ENCODE measurements around the gene PPP2R5C.

The PPP2R5C gene

DNA sequence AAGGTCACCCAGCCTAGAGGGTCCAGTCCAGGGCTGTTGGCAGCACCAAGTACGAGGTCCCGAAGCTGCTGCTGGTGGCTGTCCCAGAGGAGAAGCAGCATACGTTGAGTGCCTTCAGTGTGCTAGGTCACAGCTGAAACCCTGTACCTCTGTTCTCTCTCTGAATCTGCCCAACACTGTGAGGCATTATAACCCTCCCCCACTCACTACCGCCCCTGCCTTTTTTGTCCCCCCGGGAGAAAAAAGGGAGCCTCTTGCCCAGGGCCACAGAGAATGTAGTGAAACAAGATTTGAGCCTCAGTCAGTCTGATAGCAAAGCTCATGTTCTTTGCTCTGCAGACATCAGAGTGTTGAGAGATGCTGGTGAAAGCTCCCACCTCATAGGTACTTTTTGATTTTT lies 53.4 kb downstream of the PPP2R5C start:
- FAIRE-seq (no peak), DNase-seq (ENCODE audit: low spot score) (no peak)

DNA sequence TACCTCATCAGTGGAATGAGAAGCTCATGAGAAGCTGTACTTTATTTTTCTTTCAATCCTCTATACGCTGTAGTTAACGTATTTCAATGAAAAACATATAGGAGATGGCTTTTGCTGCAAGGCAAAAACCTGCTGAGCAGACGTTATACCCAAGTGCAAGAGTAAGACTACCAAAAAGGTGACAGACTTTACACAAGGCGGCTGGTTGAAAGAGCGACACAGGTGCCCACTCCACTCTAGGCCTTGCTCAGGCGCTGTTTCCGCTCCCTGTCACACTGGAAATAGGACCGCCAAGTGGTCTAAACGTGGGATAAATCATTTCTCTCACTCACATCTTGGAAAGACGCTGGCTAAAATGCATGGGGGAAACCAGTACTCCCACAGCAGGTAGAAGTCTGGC lies 54.5 kb downstream of the PPP2R5C start:
- FAIRE-seq (no peak), DNase-seq (ENCODE audit: low spot score) (no peak)

DNA sequence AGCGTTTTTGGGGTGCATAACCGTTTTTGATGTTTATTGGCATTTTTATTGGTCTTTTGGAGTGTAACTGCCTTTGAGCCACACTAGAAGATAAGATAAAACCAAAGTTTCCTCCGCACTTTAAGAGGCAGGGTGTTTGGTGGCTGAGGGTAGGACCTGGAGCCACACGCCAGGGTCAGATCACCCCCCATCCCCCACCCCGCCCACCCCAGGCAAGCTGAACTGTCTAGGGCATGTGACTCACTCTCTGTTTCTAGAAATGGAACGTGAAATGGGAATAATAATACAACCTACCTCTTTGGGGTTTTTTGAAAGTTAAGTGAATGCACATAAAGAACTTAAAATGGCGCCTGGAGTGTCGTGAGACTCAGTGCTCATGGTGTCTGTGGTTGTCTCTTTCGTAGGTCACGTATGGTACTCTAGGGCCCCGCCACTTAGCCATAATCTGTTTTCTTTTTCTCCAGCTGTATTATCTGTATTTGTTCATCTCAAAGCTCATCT lies 56.0 kb downstream of the PPP2R5C start:
- DNase-seq (ENCODE audit: low spot score) (no peak), FAIRE-seq (no peak)

DNA sequence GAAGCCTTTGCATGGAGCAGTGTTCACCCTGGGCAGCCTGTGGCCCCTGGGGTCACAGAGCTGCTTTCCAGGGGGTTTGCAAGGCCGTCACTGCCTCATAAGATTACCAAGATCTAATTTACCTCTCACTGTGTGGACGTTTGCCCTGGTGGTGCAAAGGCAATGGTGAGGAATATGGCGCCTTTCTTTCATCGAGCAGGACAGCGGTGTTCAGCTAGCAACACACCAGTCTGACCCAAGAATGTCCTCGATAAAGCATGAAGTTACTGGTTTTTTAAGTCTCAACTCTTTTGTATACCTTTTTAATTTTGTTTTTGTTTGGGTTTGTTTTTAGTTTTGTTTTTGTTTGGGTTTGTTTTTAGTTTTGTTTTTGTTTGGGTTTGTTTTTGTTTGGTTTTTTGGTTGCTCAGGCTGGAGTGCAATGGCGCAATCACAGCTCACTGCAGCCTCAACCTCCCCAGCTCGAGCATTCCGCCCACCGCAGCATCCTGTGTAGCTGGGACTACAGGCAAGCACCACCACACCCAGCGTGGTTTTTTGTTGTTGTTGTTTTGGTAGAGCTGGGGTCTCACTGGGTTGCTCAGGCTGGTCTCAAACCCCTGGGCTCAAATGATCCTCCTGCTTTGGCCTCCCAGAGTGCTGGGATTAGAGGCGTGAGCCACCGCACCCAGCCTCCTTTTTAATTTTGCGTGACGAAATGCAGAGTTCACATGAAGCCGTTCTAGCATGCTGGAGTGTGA lies 57.9 kb downstream of the PPP2R5C start:
- DNase-seq (ENCODE audit: low spot score) (no peak), FAIRE-seq (no peak)

DNA sequence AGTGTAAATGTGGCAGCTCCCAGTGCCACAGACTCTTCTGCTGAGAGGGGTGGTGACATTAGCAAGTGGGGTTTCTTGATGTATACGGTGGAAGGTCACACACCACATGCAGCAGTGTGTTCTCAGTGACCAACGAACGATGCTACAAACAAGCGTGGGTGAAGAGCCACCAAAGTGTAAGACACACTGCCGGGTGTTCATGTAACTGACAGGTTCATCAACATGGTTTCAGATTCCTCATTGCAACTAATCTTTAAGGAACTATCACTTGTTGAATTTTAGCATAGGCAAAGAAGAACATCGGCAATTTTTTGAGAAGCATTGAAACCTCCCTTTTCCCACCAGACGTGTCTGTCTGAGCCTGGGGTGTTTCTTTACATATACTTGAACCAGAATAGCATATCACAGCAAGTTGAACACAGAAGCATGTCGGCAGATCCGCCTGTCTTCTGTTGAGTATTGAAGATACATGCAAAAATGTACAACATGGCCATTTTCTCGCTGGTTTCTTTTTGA lies 58.8 kb downstream of the PPP2R5C start:
- FAIRE-seq (no peak), DNase-seq (ENCODE audit: low spot score) (no peak)

DNA sequence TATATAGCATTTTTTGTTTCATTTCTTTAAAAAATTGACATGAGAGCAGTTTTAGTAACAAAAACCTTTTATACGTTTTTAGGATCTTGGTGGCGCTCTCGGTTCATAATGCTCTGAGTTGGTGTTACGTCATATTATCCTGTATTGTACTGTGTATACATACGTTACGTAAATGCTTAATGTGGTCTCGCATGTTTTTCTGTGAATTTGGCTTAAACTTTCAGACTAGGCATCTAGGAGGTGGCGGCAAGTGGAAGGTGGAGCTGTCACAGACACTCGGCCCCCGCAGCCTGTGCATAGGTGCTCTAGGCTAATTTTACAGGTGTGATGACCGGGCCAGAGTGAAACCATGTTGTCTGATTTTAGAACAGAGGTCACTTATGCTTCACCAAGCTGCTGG lies 60.0 kb downstream of the PPP2R5C start:
- FAIRE-seq (no peak), DNase-seq (ENCODE audit: low spot score) (no peak)

DNA sequence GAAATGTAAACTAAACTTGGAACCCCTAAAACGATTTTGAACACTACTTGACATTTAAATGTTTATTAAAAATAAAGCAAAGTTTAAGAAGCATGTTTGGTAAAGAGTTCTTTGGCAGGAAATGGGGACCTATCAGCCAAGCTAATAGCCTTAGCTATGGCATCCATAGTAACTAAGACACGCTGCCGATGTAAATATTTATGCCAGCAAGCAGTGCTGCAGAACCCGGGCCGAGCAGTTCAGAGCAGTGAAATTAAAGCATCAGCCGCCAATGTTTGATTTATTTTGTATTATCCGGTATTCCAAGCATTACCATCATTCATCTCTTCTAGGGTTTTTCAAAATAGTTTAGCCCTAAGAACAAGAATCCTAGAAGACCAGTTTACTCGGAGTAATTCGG lies 61.6 kb downstream of the PPP2R5C start:
- no peak for FAIRE-seq
- DNase-seq (ENCODE audit: low spot score), result no peak

DNA sequence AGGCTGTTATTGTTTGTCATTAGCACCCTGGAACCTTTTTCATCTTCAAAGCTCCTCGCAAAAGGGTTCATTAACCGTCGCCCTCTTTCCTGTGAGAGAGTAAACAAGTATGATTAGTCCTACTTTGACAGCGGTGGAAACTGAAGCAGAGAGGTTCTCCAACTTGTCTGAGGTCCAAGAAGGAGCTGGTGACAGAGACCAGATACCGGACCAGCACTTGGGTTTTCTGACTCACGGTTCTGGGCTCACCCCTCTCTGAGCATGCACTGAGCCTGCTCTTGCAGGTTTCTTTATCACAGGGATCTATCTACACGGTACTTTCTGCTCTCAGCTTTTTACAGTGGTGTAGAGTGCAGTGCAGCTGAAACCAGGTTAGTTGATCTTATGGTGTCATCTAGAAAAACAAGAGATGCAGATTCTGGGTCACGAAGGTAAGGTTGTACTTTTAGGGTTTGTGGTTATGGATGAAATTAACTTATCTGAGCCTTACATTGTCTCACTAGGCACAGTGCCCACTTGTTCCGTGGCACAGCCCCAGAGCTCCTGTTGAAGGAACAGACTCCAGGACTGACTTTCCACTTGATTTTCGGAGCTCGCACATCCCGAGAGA lies 62.1 kb downstream of the PPP2R5C start:
- DNase-seq (ENCODE audit: low spot score), result no peak
- FAIRE-seq, result no peak

DNA sequence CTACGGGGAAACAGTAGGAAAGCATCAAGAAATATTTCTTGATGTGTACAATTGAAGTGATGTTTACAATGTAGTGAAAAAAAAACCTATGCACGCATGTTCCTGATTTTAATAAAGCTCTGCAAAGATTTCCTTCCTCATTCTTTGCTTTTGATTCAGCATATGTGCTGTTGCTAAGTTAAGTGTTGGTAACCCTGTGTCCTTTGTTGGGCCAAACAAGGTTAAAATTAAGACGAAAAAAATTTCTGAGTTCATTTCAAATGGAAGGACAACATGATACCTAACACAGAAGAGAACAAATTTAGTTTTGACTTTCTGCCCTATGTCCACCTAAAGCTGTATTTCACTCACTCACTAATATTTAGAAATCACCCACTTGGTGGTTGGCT lies 62.8 kb downstream of the PPP2R5C start:
- FAIRE-seq (no peak), DNase-seq (ENCODE audit: low spot score) (no peak)

DNA sequence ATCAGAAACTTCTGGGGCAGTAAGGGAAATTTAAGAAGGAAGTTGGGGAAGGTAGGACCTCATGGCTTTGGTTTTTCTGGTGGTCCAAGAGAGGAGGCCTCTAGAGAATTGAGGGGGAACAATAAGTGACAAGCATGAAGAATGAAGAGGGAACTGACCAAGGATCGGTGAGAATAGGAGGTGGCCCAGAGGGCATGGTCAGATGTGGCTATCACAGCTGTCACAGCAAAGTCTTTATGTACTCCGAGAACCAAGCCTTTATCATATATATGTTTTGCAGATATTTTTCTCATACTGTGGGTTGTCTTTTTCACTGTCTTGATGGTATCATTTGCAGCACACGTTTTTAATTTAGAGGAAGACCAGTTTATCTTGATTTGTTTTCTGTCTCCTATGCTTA lies 64.3 kb downstream of the PPP2R5C start:
- no peak for FAIRE-seq

DNA sequence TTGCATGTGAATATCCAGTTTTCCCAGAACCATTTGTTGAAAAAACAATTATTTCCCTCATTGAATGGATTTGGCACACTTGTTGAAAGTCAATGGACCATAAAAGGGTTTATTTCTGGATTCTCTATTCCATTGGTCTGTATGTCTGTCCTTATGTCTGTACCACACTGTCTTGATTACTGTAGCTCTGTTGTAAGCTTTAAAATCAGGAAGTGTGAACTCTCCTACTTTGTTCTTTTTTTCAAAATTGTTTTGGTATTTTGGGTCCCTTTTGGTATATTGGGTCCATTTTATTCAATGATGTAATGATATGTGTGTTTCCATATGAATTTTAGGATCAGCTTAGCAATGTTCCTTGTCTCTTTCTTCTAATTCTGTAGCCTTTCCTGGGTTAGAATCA lies 64.8 kb downstream of the PPP2R5C start:
- DNase-seq (ENCODE audit: low spot score) (no peak), FAIRE-seq (no peak)

More for the DNA sequence above, 64.3 kb downstream of the PPP2R5C start:
- DNase-seq (ENCODE audit: low spot score), result no peak

DNA sequence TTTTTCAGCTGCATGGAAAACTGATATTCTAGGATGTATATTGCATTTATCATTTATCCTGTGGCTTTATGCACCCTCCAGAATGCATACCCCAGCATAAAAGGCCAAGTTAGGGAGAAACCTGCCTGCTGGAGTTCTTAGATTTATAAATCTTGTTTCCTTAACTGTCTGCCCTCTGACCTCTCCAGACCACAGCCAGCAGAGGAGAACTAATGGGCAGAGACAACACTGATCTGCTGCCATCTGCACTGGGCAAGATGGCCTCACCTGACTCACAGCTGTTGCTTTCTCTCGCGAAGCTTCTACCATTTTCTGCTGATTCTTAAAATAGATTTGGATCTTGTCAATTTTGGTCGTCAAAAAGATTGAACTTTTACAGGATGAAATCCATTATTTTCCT lies 65.8 kb downstream of the PPP2R5C start:
- FAIRE-seq, result no peak
- no peak for DNase-seq (ENCODE audit: low spot score)

DNA sequence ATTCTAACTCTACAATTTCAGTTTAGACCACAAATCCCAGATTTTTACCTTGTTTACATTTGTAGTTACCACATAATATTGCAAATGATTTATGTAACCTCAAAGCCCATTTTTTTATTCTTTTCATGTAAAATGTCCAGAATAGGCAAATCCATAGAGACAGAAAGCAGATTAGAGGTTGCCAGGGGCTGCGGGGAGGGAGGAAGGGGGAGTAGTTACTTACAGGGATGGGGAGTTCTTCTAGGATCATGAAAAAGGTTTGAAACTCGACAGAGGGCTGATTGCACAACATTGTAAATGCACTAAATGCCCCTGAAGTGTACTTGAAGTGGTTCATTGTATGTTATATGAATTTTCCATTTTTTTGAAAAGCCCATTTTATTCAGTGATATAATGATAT lies 66.5 kb downstream of the PPP2R5C start:
- FAIRE-seq, result no peak
- DNase-seq (ENCODE audit: low spot score), result no peak

DNA sequence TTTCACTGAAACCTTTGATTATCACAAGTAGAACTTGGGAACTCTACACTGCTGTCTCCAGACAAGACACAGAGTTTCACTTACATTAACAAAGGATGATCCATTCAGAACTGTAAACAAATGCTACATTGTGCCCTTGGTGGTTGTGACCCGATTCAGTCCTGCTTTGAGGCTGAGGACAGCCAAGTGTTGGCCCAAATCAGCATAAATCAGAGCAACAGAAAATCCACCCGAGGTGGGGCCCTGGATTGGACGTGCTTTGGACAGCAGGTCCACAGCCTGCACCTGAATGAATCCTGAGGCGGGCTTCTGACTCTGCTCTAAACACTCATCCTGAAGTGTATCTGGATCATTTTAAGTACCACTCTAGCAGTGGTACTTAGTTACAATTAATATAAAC lies 68.8 kb downstream of the PPP2R5C start:
- no peak for FAIRE-seq
- no peak for DNase-seq (ENCODE audit: low spot score)

DNA sequence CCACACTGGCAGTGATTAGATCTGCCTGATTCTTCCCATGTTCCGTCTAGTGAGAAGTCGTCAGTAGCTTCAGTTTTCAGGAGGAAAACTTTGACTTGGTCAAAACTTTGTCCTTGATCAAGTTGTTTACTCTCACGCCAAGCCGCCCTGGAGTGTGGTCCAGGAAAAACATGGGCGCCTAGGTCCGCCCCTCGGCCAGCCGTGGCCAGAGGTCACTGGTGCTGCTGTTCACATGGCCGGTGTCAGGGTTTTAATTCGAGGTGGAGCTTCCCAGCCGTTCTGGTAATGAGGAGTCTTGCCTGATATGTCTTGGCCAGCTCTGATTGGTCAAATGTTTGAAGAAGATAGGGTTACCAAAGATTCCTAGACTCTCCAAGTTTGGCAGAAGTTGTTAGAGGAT lies 71.5 kb downstream of the PPP2R5C start:
- FAIRE-seq, result no peak
- DNase-seq (ENCODE audit: low spot score), result no peak

DNA sequence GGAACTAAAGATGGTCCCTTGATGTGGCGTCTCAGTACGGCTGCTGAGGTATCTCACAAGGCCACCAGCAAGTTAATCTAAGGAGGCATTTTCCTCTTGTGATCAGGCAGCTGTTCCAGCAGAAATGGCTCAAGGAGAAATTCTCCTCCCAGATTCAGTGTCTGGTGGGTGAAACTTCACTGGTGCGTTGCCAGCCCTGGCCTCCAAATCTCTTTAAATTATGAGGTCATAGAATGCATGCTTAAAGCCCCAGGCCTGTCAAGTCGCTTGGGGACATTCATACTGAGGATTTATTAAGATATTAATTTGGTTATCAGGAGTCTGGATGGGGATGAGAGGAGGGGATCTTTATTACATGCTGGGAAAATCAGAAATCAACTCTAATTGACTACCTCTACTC lies 72.9 kb downstream of the PPP2R5C start:
- DNase-seq (ENCODE audit: low spot score) (no peak), FAIRE-seq (no peak)

DNA sequence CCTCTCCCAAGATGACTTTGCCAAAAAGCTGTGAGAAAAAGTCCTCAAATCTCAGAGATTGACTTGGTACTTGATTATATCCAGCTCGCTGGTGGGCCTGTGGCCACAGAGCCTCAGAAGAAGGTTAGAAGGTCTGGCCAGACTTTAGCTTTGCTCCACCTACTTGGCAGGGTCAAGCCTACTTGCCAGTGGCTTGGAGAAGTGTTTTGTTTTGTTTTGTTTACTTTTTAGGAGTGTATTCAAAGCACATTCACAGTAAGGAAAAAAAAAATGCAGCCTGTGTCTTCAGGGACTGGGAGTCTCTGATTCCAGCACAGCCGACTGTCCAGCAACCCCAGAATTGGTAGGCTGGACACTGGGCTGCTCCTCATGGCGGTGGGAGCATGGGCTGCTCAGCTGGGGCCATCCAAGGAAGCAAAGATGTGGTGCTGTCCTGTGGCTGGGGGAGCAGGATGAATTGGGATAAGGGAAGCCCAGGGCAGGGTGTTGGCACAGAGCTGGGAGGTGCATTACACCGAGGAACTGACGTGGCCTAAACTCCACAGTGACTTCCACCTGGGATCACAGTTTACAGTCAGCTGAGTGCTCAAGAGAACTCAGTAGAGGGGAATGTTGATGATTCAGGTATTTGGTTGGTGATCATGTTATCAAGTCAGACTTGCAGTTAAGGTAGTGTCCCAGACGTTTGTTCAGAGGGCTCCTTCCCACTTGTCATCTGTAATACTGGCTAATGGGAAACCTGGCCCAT lies 73.5 kb downstream of the PPP2R5C start:
- FAIRE-seq (no peak), DNase-seq (ENCODE audit: low spot score) (no peak)

DNA sequence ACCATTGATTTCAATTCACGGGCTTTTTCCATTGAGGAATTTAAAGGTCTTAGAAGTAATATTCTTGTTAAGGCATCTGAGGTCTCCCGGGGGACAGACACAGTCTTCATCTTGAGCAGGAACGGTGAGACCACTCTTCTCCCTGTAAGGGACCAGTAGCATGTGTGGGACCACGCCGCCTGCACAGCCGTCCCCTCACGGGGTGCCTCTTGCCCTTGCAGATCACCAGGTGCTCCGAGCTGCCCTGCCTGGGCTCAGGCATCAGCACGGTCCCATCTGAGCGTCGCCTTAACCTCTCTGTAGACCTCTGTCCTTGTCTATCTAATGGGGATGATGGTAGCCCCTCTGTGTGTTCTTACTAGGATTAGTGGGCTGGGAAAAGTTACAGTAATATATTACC lies 74.1 kb downstream of the PPP2R5C start:
- FAIRE-seq (no peak), DNase-seq (ENCODE audit: low spot score) (no peak)

DNA sequence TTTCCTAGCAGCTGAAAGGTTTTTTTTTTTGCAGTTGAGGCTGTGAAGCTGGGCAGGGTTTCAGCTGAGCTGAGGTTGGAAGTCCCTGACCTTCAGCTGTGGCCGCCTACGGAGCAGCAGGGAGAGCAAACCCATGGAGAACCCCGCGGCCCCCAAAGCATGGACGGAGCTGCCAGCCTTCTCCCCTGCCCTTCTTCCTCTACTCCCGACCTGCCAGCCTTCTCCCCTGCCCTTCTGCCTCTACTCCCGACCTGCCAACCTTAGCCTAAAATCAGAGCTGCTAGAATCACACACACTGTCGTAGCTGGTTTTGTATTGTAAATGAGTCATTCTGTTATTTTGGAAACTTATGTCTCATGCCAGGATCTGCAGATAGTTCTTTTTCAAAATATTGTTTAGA lies 74.6 kb downstream of the PPP2R5C start:
- no peak for FAIRE-seq
- no peak for DNase-seq (ENCODE audit: low spot score)

DNA sequence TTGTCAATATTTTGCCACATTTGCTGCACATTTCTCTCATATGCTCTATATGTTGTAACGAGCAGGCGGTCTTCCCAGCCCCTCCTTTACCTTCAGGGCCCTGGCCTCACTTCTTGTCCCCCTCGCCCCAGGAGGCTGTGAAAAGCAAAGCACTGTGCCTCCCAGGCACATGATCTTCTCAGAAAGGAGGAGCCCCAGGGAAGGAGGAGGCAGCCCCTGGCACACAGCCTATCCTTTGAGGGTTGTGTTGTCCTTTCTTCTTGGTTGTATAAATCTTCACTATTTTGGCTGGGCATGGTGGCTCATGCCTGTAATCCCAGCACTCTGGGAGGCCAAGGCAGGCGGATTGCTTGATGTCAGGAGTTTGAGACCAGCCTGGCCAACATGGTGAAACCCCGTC lies 77.0 kb downstream of the PPP2R5C start:
- no peak for FAIRE-seq

DNA sequence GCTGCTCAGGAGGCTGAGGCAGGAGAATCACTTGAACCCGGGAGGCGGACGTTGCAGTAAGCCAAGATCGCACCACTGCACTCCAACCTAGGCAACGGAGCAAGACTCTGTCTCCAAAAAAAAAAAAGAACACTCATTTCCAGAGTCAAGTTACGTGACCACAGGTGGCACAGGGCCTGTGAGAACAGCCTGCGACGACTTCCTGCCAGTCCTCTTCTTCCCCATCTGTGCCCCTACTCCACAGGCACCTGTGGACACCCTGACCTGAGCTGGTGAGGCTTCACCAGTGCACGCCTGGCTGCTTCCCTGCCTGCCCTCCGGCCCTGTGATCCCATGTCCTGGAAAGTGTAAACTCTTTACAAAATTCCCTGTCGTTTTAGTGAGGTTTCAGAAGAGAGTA lies 77.7 kb downstream of the PPP2R5C start:
- DNase-seq (ENCODE audit: low spot score) (no peak), FAIRE-seq (no peak)

More for the DNA sequence above, 77.0 kb downstream of the PPP2R5C start:
- DNase-seq (ENCODE audit: low spot score), result no peak

DNA sequence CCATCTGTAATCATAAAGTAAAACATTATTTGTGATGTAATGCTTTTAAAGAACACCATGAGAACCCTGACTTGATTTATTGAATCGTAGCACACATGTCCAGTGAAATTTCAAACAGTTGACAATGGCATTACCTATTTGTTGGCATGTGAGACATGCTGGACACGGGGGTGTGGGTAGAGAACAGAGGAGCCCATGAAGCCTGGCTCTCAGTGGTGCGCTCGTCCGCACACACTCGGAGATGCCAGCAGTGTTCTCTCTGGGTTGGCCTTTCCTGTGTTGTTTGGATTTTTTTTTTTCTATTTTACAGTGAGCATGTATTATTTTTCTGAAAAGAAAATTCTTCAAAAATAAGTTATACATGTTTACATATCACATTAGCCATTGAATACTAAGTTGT lies 78.2 kb downstream of the PPP2R5C start:
- FAIRE-seq (no peak), DNase-seq (ENCODE audit: low spot score) (no peak)

Data from RCC 7860 (cell line).